ENCODE data around the gene CHTF8. TPM values are rescaled to one million over a fixed set of nuclear protein-coding genes. Genes with fewer than 3 reads are reported as not detected.

CHTF8 gene
- total RNA-seq, 1 donor, result 52.1 TPM

- no peaks in the 10 kb centered on the region for H3K27me3 ChIP-seq (ENCODE audit: insufficient read depth, low read length)
- no peak overlapping the region for H3K4me3 ChIP-seq (ENCODE audit: insufficient read depth, low read length)
- peaks cover 49% of the 10 kb centered on the region for H3K36me3 ChIP-seq (ENCODE audit: insufficient read depth, low read length)
- TF ChIP-seq, protein P1, sequence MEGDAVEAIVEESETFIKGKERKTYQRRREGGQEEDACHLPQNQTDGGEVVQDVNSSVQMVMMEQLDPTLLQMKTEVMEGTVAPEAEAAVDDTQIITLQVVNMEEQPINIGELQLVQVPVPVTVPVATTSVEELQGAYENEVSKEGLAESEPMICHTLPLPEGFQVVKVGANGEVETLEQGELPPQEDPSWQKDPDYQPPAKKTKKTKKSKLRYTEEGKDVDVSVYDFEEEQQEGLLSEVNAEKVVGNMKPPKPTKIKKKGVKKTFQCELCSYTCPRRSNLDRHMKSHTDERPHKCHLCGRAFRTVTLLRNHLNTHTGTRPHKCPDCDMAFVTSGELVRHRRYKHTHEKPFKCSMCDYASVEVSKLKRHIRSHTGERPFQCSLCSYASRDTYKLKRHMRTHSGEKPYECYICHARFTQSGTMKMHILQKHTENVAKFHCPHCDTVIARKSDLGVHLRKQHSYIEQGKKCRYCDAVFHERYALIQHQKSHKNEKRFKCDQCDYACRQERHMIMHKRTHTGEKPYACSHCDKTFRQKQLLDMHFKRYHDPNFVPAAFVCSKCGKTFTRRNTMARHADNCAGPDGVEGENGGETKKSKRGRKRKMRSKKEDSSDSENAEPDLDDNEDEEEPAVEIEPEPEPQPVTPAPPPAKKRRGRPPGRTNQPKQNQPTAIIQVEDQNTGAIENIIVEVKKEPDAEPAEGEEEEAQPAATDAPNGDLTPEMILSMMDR (IDR thresholded peaks at IDR 0.05; ENCODE audit: extremely low read depth, low read depth, low read length), result peak; percentile 79
- H4K20me1 ChIP-seq (ENCODE audit: insufficient read depth, low read length), result peaks cover 46% of the 10 kb centered on the region
- peaks cover 2% of the 10 kb centered on the region for H3K79me2 ChIP-seq (ENCODE audit: insufficient read depth, low read length)
- H3K4me1 ChIP-seq (ENCODE audit: insufficient read depth, low read length), result peaks cover 7% of the 10 kb centered on the region
- peak; percentile 96 for DNase-seq (ENCODE audit: insufficient read length, low spot score, missing footprints)
- no peak overlapping the region for H3K27ac ChIP-seq (ENCODE audit: low read depth, low read length)
- no peak overlapping the region for H3K4me2 ChIP-seq (ENCODE audit: insufficient read depth, low read length)
- H3K9me3 ChIP-seq (ENCODE audit: low read depth, low read length), result no peaks in the 10 kb centered on the region
- no peak overlapping the region for H2AFZ ChIP-seq (ENCODE audit: low read length)
Measured at GRCh38 chr16:69112285-69113129, 19.9 kb downstream of the CHTF8 start.

GRCh38 chr16:69111876-69112230 is 20.5 kb downstream of the CHTF8 start:
- Histone ChIP-seq H2AFZ (ENCODE audit: low read length) (no peak overlapping the region), H3K27ac (ENCODE audit: low read depth, low read length) (no peak overlapping the region), H4K20me1 (ENCODE audit: insufficient read depth, low read length) (peaks cover 45% of the 10 kb centered on the region), H3K4me2 (ENCODE audit: insufficient read depth, low read length) (no peak overlapping the region), H3K36me3 (ENCODE audit: insufficient read depth, low read length) (peaks cover 43% of the 10 kb centered on the region), H3K9me3 (ENCODE audit: low read depth, low read length) (no peaks in the 10 kb centered on the region), H3K4me3 (ENCODE audit: insufficient read depth, low read length) (no peak overlapping the region), H3K27me3 (ENCODE audit: insufficient read depth, low read length) (no peaks in the 10 kb centered on the region), H3K4me1 (ENCODE audit: insufficient read depth, low read length) (peaks cover 13% of the 10 kb centered on the region), H3K79me2 (ENCODE audit: insufficient read depth, low read length) (peaks cover 2% of the 10 kb centered on the region)
- DNase-seq (ENCODE audit: insufficient read length, low spot score, missing footprints), result no peak
- TF ChIP-seq, protein P1 (IDR thresholded peaks at IDR 0.05; ENCODE audit: extremely low read depth, low read depth, low read length), result no peak

DNA sequence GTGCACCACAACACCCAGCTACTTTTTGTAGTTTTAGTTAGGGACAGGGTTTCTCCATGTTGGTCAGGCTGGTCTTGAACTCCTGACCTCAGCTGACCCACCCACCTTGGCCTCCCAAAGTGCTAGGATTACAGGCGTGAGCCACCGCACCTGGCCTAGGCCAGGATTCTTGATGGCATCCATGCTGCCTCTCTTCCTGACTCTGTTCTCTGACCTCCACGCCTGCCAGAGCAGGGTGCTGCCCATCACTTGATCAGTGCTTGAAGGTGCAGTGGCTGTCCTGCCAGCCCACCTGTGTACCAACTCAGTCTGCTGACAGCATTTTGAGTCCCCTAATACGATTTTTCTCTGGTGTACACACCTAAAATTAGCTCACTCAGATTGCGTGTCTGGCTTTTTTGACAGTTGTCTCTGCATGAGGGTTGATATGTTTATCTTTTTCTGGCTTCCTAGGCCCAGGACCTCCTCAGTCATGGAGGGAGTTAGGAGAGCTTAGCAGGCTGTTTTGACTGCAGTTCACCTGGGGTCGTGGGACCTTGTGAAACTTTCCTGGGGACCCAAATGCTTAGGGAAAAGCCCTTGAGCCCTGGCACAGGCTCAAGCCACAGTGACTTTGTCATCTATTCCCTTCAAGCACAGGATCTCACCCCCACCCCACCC is 21.0 kb downstream of the CHTF8 start:
- Histone ChIP-seq H3K4me2 (ENCODE audit: insufficient read depth, low read length) (no peak overlapping the region), H2AFZ (ENCODE audit: low read length) (no peak overlapping the region), H3K27me3 (ENCODE audit: insufficient read depth, low read length) (no peaks in the 10 kb centered on the region), H4K20me1 (ENCODE audit: insufficient read depth, low read length) (peaks cover 42% of the 10 kb centered on the region), H3K27ac (ENCODE audit: low read depth, low read length) (no peak overlapping the region), H3K9me3 (ENCODE audit: low read depth, low read length) (no peaks in the 10 kb centered on the region), H3K4me3 (ENCODE audit: insufficient read depth, low read length) (no peak overlapping the region), H3K79me2 (ENCODE audit: insufficient read depth, low read length) (no peaks in the 10 kb centered on the region), H3K4me1 (ENCODE audit: insufficient read depth, low read length) (peaks cover 15% of the 10 kb centered on the region), H3K36me3 (ENCODE audit: insufficient read depth, low read length) (peaks cover 38% of the 10 kb centered on the region)
- TF ChIP-seq, protein P1 (IDR thresholded peaks at IDR 0.05; ENCODE audit: extremely low read depth, low read depth, low read length), result no peak
- DNase-seq (ENCODE audit: insufficient read length, low spot score, missing footprints), result no peak

DNA sequence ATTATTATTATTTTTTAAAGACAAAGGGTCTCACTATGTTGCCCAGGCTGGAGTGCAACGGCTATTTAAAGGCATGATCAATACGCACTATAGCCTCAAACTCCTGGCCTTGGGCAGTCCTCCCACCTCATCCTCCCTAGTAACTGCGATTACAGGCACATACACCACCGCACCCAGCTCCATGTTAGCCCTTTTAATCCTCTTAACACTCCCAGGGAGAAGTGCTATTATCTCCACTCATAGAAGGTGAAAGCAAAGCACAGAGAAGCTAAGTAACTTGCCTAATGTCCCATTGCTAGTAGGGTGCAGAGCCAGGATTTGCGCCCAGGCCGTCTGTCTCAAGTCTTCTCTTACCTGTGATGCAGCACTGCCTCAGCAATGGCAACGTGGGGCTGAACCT is 22.0 kb downstream of the CHTF8 start:
- H4K20me1 ChIP-seq (ENCODE audit: insufficient read depth, low read length), result peaks cover 41% of the 10 kb centered on the region
- no peak overlapping the region for H3K27ac ChIP-seq (ENCODE audit: low read depth, low read length)
- H3K79me2 ChIP-seq (ENCODE audit: insufficient read depth, low read length), result no peaks in the 10 kb centered on the region
- TF ChIP-seq, protein P1 (IDR thresholded peaks at IDR 0.05; ENCODE audit: extremely low read depth, low read depth, low read length), result no peak
- no peak overlapping the region for H3K4me2 ChIP-seq (ENCODE audit: insufficient read depth, low read length)
- no peak overlapping the region for H3K4me3 ChIP-seq (ENCODE audit: insufficient read depth, low read length)
- H3K36me3 ChIP-seq (ENCODE audit: insufficient read depth, low read length), result peaks cover 29% of the 10 kb centered on the region
- H2AFZ ChIP-seq (ENCODE audit: low read length), result no peak overlapping the region
- H3K27me3 ChIP-seq (ENCODE audit: insufficient read depth, low read length), result no peaks in the 10 kb centered on the region
- DNase-seq (ENCODE audit: insufficient read length, low spot score, missing footprints), result no peak
- H3K4me1 ChIP-seq (ENCODE audit: insufficient read depth, low read length), result peaks cover 15% of the 10 kb centered on the region
- H3K9me3 ChIP-seq (ENCODE audit: low read depth, low read length), result no peaks in the 10 kb centered on the region

All from osteoblast (primary cell).